Fibroblast of lung (primary cell): Measurements from ENCODE around the gene NR2C1.

Source experiments
- EZH2 ChIP-seq: IDR thresholded peaks from 2 replicates; pipeline ENCODE4 v1.5.1; 2012; ENCODE audit warnings: low read length, control low read depth, mild to moderate bottlenecking; ENCODE audit errors: missing control alignments
- TF ChIP-seq, protein P1 (sequence below), 2 donors: IDR thresholded peaks in 1 of 2; conservative IDR thresholded peaks in 1 of 2; 1 replicate in 1 of 2; 2 replicates in 1 of 2; pipeline ENCODE4 v1.5.1; 2011 to 2012; ENCODE audit warnings: low read length in 2 of 2, control low read depth in 1 of 2, inconsistent platforms in 1 of 2, low read depth in 1 of 2, mild to moderate bottlenecking in 1 of 2

DNA sequence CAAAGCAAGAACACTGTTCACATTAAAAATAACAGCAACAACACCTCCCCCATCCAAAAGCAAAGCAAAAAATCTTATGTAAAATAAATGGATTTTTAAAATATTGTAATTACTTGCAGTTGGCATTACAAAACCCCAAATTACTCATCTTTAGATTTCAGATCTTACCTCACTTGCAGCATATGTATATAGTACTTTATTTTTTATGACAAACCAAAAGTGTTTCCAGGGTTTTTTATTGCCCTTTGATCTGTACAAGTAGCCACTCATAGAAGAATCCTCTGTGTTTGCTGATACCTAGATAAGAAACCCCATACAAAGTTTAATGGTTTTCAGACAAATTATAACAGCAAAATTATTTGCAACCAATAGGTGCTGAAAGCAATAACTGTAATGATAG is 12.2 kb upstream of the NR2C1 start:
- TF ChIP-seq, protein P1, sequence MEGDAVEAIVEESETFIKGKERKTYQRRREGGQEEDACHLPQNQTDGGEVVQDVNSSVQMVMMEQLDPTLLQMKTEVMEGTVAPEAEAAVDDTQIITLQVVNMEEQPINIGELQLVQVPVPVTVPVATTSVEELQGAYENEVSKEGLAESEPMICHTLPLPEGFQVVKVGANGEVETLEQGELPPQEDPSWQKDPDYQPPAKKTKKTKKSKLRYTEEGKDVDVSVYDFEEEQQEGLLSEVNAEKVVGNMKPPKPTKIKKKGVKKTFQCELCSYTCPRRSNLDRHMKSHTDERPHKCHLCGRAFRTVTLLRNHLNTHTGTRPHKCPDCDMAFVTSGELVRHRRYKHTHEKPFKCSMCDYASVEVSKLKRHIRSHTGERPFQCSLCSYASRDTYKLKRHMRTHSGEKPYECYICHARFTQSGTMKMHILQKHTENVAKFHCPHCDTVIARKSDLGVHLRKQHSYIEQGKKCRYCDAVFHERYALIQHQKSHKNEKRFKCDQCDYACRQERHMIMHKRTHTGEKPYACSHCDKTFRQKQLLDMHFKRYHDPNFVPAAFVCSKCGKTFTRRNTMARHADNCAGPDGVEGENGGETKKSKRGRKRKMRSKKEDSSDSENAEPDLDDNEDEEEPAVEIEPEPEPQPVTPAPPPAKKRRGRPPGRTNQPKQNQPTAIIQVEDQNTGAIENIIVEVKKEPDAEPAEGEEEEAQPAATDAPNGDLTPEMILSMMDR (conservative IDR thresholded peaks at IDR 0.05 in 1 of 2, IDR thresholded peaks at IDR 0.05 in 1 of 2; ENCODE audit: low read depth in 1 of 2, low read length in 2 of 2): no peak
- no peak for TF ChIP-seq EZH2
